H1 (cell line): ENCODE data around the gene ARRB1. TPM values are rescaled to one million over a fixed set of nuclear protein-coding genes. Genes with fewer than 3 reads are reported as not detected.

Experiments used
- CTCF ChIA-PET: fragments of 300-600 bp; sonication (Branson Sonifier 250); formaldehyde crosslinking; loops from one replicate; lab custom pipeline; 2021; ENCODE audit not compliant: partially characterized antibody; lab: Charles Lee
- POLR2A ChIA-PET: fragments of 300-600 bp; sonication (Branson Sonifier 250); formaldehyde crosslinking; loops from one replicate; lab custom pipeline; 2021; ENCODE audit warnings: inconsistent platforms; ENCODE audit not compliant: partially characterized antibody; lab: Charles Lee
- DNase-seq, 2 experiments: peaks; one replicate each; pipeline versions ENCODE4 v3.0.0 to v3.0.0-alpha.2; 2010 to 2022; ENCODE audit warnings: low spot score in 2 of 2, low read depth in 1 of 2, mixed read lengths in 1 of 2
- FAIRE-seq: peaks from 2 replicates; lab custom pipeline; 2011; peaks lifted over from hg19 to GRCh38; lab: Jason Lieb, UNC
- H2AFZ ChIP-seq: 2 replicates; pipeline ENCODE4 v1.8.1; 2012; ENCODE audit warnings: low read length, inconsistent platforms
- H2AK5ac ChIP-seq: 2 replicates; pipeline ENCODE4 v1.6.1; 2013; ENCODE audit warnings: low read depth, low read length
- H2BK120ac ChIP-seq: replicated peaks from 2 replicates; pipeline ENCODE3; 2013; ENCODE audit warnings: low read depth, low read length, inconsistent platforms
- H2BK12ac ChIP-seq: 2 replicates; pipeline ENCODE4 v1.6.1; 2013; ENCODE audit warnings: low read depth, low read length
- H2BK15ac ChIP-seq: 2 replicates; pipeline ENCODE4 v1.6.1; 2013; ENCODE audit warnings: low read length
- H2BK20ac ChIP-seq: 2 replicates; pipeline ENCODE4 v1.6.1; 2013; ENCODE audit warnings: low read length
- H2BK5ac ChIP-seq: 2 replicates; pipeline ENCODE4 v1.6.1; 2013; ENCODE audit warnings: low read depth, low read length
- H3K14ac ChIP-seq: 2 replicates; pipeline ENCODE4 v1.6.1; 2013; ENCODE audit warnings: inconsistent platforms; ENCODE audit not compliant: insufficient read length
- H3K18ac ChIP-seq: 2 replicates; pipeline ENCODE4 v1.6.1; 2013; ENCODE audit warnings: low read length; ENCODE audit errors: extremely low read depth
- H3K23ac ChIP-seq: 2 replicates; pipeline ENCODE4 v1.6.1; 2013; ENCODE audit warnings: inconsistent platforms; ENCODE audit not compliant: insufficient read length
- H3K23me2 ChIP-seq: 2 replicates; pipeline ENCODE4 v1.6.1; 2013; ENCODE audit warnings: low read depth, low read length
- H3K27ac ChIP-seq: 2 replicates; pipeline ENCODE4 v1.6.1; 2011; ENCODE audit warnings: low read depth, low read length, inconsistent platforms
- H3K27me3 ChIP-seq, 4 experiments: replicated peaks in 1 of 4; 1 replicate in 1 of 4; 2 replicates in 3 of 4; pipeline versions ENCODE4 v1.6.1 to v1.8.1; 2011 to 2013; ENCODE audit warnings: low read length in 3 of 4, mild to moderate bottlenecking in 3 of 4, inconsistent platforms in 2 of 4, mixed read lengths in 2 of 4, moderate library complexity in 1 of 4; ENCODE audit not compliant: control insufficient read depth in 3 of 4, insufficient read depth in 3 of 4; ENCODE audit errors: extremely low read depth in 1 of 4
- H3K36me3 ChIP-seq, 4 experiments: 2 replicates each; pipeline versions ENCODE4 v1.6.1 to v1.8.1; 2011 to 2013; ENCODE audit warnings: mild to moderate bottlenecking in 4 of 4, low read length in 3 of 4, moderate library complexity in 2 of 4, control low read depth in 1 of 4, inconsistent platforms in 1 of 4; ENCODE audit not compliant: insufficient read depth in 4 of 4, control insufficient read depth in 2 of 4
- H3K4ac ChIP-seq: replicated peaks from 2 replicates; pipeline ENCODE3; 2013; ENCODE audit warnings: low read length, low read depth, mixed read lengths, inconsistent platforms; ENCODE audit not compliant: insufficient read length
- H3K4me1 ChIP-seq, 4 experiments: replicated peaks in 1 of 4; 1 replicate in 1 of 4; 2 replicates in 3 of 4; pipeline versions ENCODE4 v1.6.1 to v1.8.1; 2011 to 2013; ENCODE audit warnings: low read length in 3 of 4, inconsistent platforms in 2 of 4, mixed read lengths in 1 of 4; ENCODE audit not compliant: insufficient read depth in 4 of 4, control insufficient read depth in 3 of 4
- H3K4me2 ChIP-seq, 2 experiments: 2 replicates each; pipeline versions ENCODE4 v1.6.1 to v1.8.1; 2011 to 2013; ENCODE audit warnings: low read depth in 2 of 2, low read length in 2 of 2, control low read depth in 1 of 2, inconsistent platforms in 1 of 2, mild to moderate bottlenecking in 1 of 2; ENCODE audit not compliant: insufficient read depth in 1 of 2
- H3K4me3 ChIP-seq, 4 experiments: fragments of 200-600, 300-600 bp in 1 of 4; sonication (generic), shearing (Covaris generic), sonication (Bioruptor Twin) in 1 of 4; 2 replicates each; pipeline versions ENCODE4 v1.5.1 to v1.8.1; 2011 to 2016; ENCODE audit warnings: low read length in 4 of 4, low read depth in 3 of 4, control low read depth in 2 of 4, inconsistent platforms in 2 of 4, mild to moderate bottlenecking in 2 of 4, mixed read lengths in 1 of 4, moderate library complexity in 1 of 4; ENCODE audit not compliant: insufficient read depth in 2 of 4; ENCODE audit errors: extremely low read depth in 1 of 4
- H3K56ac ChIP-seq: replicated peaks from 2 replicates; pipeline ENCODE3; 2013; ENCODE audit warnings: low read depth, mild to moderate bottlenecking, mixed read lengths, low read length, inconsistent platforms; ENCODE audit not compliant: insufficient read length
- H3K79me1 ChIP-seq: 2 replicates; pipeline ENCODE4 v1.6.1; 2013; ENCODE audit warnings: low read depth, low read length, control low read depth
- H3K79me2 ChIP-seq, 2 experiments: 2 replicates each; pipeline versions ENCODE4 v1.6.1 to v1.8.1; 2012 to 2013; ENCODE audit warnings: low read length in 2 of 2, mild to moderate bottlenecking in 2 of 2, inconsistent platforms in 1 of 2; ENCODE audit not compliant: insufficient read depth in 2 of 2, control insufficient read depth in 1 of 2
- H3K9ac ChIP-seq, 4 experiments: replicated peaks in 1 of 4; 1 replicate in 1 of 4; 2 replicates in 3 of 4; pipeline versions ENCODE4 v1.6.1 to v1.8.1; 2011 to 2013; ENCODE audit warnings: low read depth in 3 of 4, low read length in 3 of 4, control low read depth in 2 of 4, mild to moderate bottlenecking in 2 of 4, moderate library complexity in 2 of 4, inconsistent platforms in 1 of 4; ENCODE audit errors: extremely low read depth in 1 of 4
- H3K9me3 ChIP-seq, 2 experiments: 2 replicates each; pipeline versions ENCODE4 v1.6.1 to v1.8.1; 2012 to 2013; ENCODE audit warnings: mild to moderate bottlenecking in 2 of 2, moderate library complexity in 2 of 2, control low read depth in 1 of 2, inconsistent platforms in 1 of 2, low read depth in 1 of 2, low read length in 1 of 2, mixed read lengths in 1 of 2; ENCODE audit not compliant: insufficient read depth in 2 of 2
- H4K20me1 ChIP-seq, 2 experiments: replicated peaks in 1 of 2; 2 replicates each; pipeline versions ENCODE3 to v1.8.1; 2011 to 2013; ENCODE audit warnings: inconsistent platforms in 2 of 2, low read length in 2 of 2, mild to moderate bottlenecking in 1 of 2; ENCODE audit not compliant: insufficient read depth in 2 of 2, control insufficient read depth in 1 of 2
- H4K5ac ChIP-seq: 2 replicates; pipeline ENCODE4 v1.6.1; 2013; ENCODE audit warnings: low read length, low read depth, mixed read lengths, inconsistent platforms; ENCODE audit not compliant: insufficient read length
- H4K8ac ChIP-seq: 2 replicates; pipeline ENCODE4 v1.8.0; 2013; ENCODE audit warnings: mild to moderate bottlenecking, moderate library complexity, low read length, inconsistent platforms; ENCODE audit not compliant: insufficient read depth; ENCODE audit errors: extremely low read depth
- H4K91ac ChIP-seq: replicated peaks from 2 replicates; pipeline ENCODE3; 2013; ENCODE audit warnings: low read length, mixed read lengths, inconsistent platforms; ENCODE audit not compliant: insufficient read length
- BRCA1 ChIP-seq: IDR thresholded peaks from 2 replicates; pipeline ENCODE4 v1.6.1; 2012; ENCODE audit warnings: low read depth, low read length, improper control_type of control experiment
- CBX8 ChIP-seq: fragments of 300-800, 300-1000 bp; sonication (generic); IDR thresholded peaks from 2 replicates; pipeline ENCODE4 v1.7.1; 2016; ENCODE audit warnings: low read depth, low read length, borderline replicate concordance
- CEBPB ChIP-seq: IDR thresholded peaks from 2 replicates; pipeline ENCODE4 v1.6.1; 2012; ENCODE audit warnings: low read depth, low read length
- CHD2 ChIP-seq: IDR thresholded peaks from 2 replicates; pipeline ENCODE4 v1.6.1; 2012; ENCODE audit warnings: low read length, improper control_type of control experiment
- CREB1 ChIP-seq: IDR thresholded peaks from 2 replicates; pipeline ENCODE4 v1.6.1; 2012; ENCODE audit warnings: inconsistent platforms
- FOSL1 ChIP-seq: IDR thresholded peaks from 2 replicates; pipeline ENCODE4 v1.6.1; 2011; ENCODE audit warnings: mild to moderate bottlenecking, low read depth, low read length, moderate library complexity; ENCODE audit not compliant: insufficient read depth
- KDM5A ChIP-seq: fragments of 200-600 bp; IDR thresholded peaks from 2 replicates; pipeline ENCODE4 v1.7.1; 2012; ENCODE audit warnings: mild to moderate bottlenecking, low read length, inconsistent platforms, mixed read lengths
- NRF1 ChIP-seq: IDR thresholded peaks from 2 replicates; pipeline ENCODE4 v1.6.1; 2011; ENCODE audit warnings: mild to moderate bottlenecking, low read depth, low read length, improper control_type of control experiment
- RNF2 ChIP-seq: fragments of 200-900, 300-1000 bp; sonication (generic); IDR thresholded peaks from 2 replicates; pipeline ENCODE4 v1.7.1; 2016; ENCODE audit warnings: borderline replicate concordance, low read depth, mild to moderate bottlenecking, antibody characterized with exemption, low read length; ENCODE audit not compliant: poor library complexity, severe bottlenecking; ENCODE audit errors: missing control alignments
- SAP30 ChIP-seq: fragments of 300-600 bp; sonication (generic); IDR thresholded peaks from 2 replicates; pipeline ENCODE4 v1.7.1; 2012; ENCODE audit warnings: low read length, moderate library complexity, mild to moderate bottlenecking, inconsistent platforms; ENCODE audit not compliant: insufficient read depth, insufficient replicate concordance
- SIRT6 ChIP-seq: IDR thresholded peaks from one replicate; pipeline ENCODE4 v1.7.1; 2012; ENCODE audit warnings: low read length, inconsistent platforms
- WGBS, 2 experiments: shearing (Covaris generic) in 1 of 2; methylation state at CpG; one replicate each; pipeline versions ENCODE4 v1.1.6 to v1.1.7; 2013 to 2015; ENCODE audit warnings: low lambda C conversion rate in 2 of 2, mixed read lengths in 2 of 2, inconsistent platforms in 1 of 2, low coverage in 1 of 2, missing lambda C conversion rate in 1 of 2; ENCODE audit not compliant: insufficient replicate concordance in 2 of 2, insufficient coverage in 1 of 2, insufficient read length in 1 of 2; ENCODE audit errors: extremely low coverage in 1 of 2, missing lambda C conversion rate in 1 of 2; 5-methylcytosine and 5-hydroxymethylcytosine counted together
- polyA plus RNA-seq, 7 experiments: library from polyadenylated mRNA; depleted of rRNA in 3 of 7; stranded (reverse) in 5 of 7; unstranded in 2 of 7; fragments of >200 nt in 5 of 7; fragments of 200-250 nt in 2 of 7; gene quantifications; 1 replicate in 5 of 7; 2 replicates in 1 of 7; 4 replicates in 1 of 7; pipeline versions ENCODE4 v1.2.1 to v1.2.3, GENCODE V29; 2011 to 2013; ENCODE audit warnings: missing spikeins in 2 of 7, mixed read lengths in 2 of 7
- total RNA-seq: library from RNA; stranded (reverse); fragmentation: NEBNext Ultra II Directional; extraction: Animal tissue kit (Norgen Biotek cat#: 25700); gene quantifications from 2 replicates; pipeline ENCODE4 v1.2.1, GENCODE V29; 2021
- TF ChIP-seq, protein P1 (sequence below): IDR thresholded peaks from 2 replicates; pipeline ENCODE4 v1.6.1; 2012; ENCODE audit warnings: low read length, inconsistent platforms

ARRB1 gene
- total and polyA plus RNA-seq, 2 of the 8 experiments (the other 6 are each of a cell fraction or from before 2014, with no cell fraction given): 9.4 to 31.8 TPM

DNA sequence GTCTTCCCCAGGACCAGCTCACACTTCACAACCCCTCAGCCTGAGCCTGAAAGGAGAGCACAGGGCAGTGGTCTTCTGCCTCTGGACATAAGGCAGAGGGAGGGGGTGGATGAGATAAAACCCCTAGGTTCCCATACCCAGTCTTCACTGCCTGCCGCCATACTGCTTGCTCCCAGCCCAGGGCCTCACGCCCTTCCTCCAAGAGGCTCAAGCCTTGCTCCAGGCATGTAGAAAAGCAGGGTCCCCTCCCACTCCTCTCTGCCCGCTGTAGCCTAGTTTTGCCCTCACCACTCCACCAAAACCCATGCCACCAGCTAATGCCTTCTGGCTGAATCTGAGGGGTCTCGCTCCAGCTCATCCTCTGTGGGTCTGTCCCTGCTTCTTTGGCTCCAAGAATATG lies 5.2 kb downstream of the ARRB1 start:
- Histone ChIP-seq H4K8ac (no peak overlapping the region; the same call in 1 of the 2 replicates), H2BK20ac (peak overlapping the region; percentile 77; the same call in 1 of the 2 replicates), H3K14ac (no peak overlapping the region), H3K4me2 (no peak overlapping the region), H3K4me1 (peaks cover 18 to 48% (median 29%) of the 10 kb centered on the region in 4 experiments), H3K4me3 (no peak overlapping the region), H3K79me2 (peaks cover 0 to 3% of the 10 kb centered on the region in 2 experiments; a peak in 1 of 4 replicates), H3K56ac (no peak overlapping the region), H2BK5ac (peak overlapping the region; percentile 38; the same call in 1 of the 2 replicates), H3K9me3 (no peaks in the 10 kb centered on the region), H2BK12ac (peak overlapping the region; percentile 28; the same call in 1 of the 2 replicates), H3K4ac (no peak overlapping the region), H4K20me1 (peaks cover 0 to 4% of the 10 kb centered on the region in 2 experiments), H3K36me3 (no peaks in the 10 kb centered on the region), H3K79me1 (peaks cover 9% of the 10 kb centered on the region), H2BK15ac (0 out of 2 replicates have a peak overlapping the region, but pooled peaks have one; percentile 49), H3K23ac (no peak overlapping the region), H3K27ac (no peak overlapping the region), H2AFZ (no peak overlapping the region), H4K5ac (no peak overlapping the region), H3K23me2 (peaks cover 7% of the 10 kb centered on the region), H4K91ac (peak overlapping the region; percentile 12), H2AK5ac (peak overlapping the region; percentile 83; the same call in 1 of the 2 replicates), H3K9ac (no peak overlapping the region), H3K27me3 (peaks cover 2 to 9% (median 9%) of the 10 kb centered on the region in 4 experiments; a peak in 6 of 7 replicates), H2BK120ac (no peak overlapping the region), H3K18ac (no peak overlapping the region; the same call in 1 of the 2 replicates)
- CTCF ChIA-PET: interaction anchor here (0.8 to 2.6 kb wide), 6 partner anchors 11 to 100 kb away, joined by 3 to 8 read pairs (median 4); no protein-coding TSS in a partner anchor
- FAIRE-seq: no peak
- no peak for DNase-seq
- POLR2A ChIA-PET: interaction anchor here (0.7 to 1.7 kb wide), 4 partner anchors 9 to 30 kb away, joined by 3 to 5 read pairs (median 4); no protein-coding TSS in a partner anchor
- 93% methylated on average over 4 of the region's 4 CpGs; no CpG with 5 or more reads in 1 of the 2 experiments for WGBS, 2 experiments
- TF ChIP-seq FOSL1: no peak
- TF ChIP-seq RNF2: no peak
- TF ChIP-seq CEBPB: no peak
- TF ChIP-seq, protein P1, sequence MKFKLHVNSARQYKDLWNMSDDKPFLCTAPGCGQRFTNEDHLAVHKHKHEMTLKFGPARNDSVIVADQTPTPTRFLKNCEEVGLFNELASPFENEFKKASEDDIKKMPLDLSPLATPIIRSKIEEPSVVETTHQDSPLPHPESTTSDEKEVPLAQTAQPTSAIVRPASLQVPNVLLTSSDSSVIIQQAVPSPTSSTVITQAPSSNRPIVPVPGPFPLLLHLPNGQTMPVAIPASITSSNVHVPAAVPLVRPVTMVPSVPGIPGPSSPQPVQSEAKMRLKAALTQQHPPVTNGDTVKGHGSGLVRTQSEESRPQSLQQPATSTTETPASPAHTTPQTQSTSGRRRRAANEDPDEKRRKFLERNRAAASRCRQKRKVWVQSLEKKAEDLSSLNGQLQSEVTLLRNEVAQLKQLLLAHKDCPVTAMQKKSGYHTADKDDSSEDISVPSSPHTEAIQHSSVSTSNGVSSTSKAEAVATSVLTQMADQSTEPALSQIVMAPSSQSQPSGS: no peak
- no peak for TF ChIP-seq NRF1
- no peak for TF ChIP-seq CHD2
- no peak for TF ChIP-seq SIRT6
- no peak for TF ChIP-seq KDM5A
- TF ChIP-seq BRCA1: no peak
- no peak for TF ChIP-seq SAP30
- TF ChIP-seq CBX8: no peak
- TF ChIP-seq CREB1: no peak
